Fibroblast of lung (primary cell): ENCODE measurements around the gene IBTK. TPM values are rescaled to one million over a fixed set of nuclear protein-coding genes. Genes with fewer than 3 reads are reported as not detected.
"Not testable (repeated sequence)": the region's sequence is repeated elsewhere in the genome, so short reads cannot be mapped to it uniquely, and the experiment has no call there.

Experiments used
- DNase-seq, 2 donors: peaks; one replicate each; pipeline versions ENCODE4 v3.0.0 to v3.0.0-alpha.2; 2010; ENCODE audit warnings: low read depth in 2 of 2
- H2AFZ ChIP-seq: 2 replicates; pipeline ENCODE4 v1.5.1; 2012; ENCODE audit warnings: low read length, control low read depth, inconsistent platforms
- H3K27ac ChIP-seq: 2 replicates; pipeline ENCODE4 v1.5.1; 2011; ENCODE audit warnings: low read length, control low read depth; ENCODE audit not compliant: insufficient read depth
- H3K27me3 ChIP-seq: 2 replicates; pipeline ENCODE4 v1.5.1; 2011; ENCODE audit warnings: mild to moderate bottlenecking, low read length; ENCODE audit not compliant: control insufficient read depth, insufficient read depth
- H3K36me3 ChIP-seq: 2 replicates; pipeline ENCODE4 v1.5.1; 2011; ENCODE audit warnings: low read length; ENCODE audit not compliant: control insufficient read depth, insufficient read depth
- H3K4me1 ChIP-seq: 2 replicates; pipeline ENCODE4 v1.5.1; 2011; ENCODE audit warnings: low read length; ENCODE audit not compliant: control insufficient read depth, insufficient read depth; ENCODE audit errors: extremely low read depth
- H3K4me2 ChIP-seq: 2 replicates; pipeline ENCODE4 v1.5.1; 2011; ENCODE audit warnings: low read length, control low read depth; ENCODE audit not compliant: insufficient read depth; ENCODE audit errors: extremely low read depth
- H3K4me3 ChIP-seq, 4 experiments: fragments of 200-600 bp in 1 of 4; sonication (generic) in 1 of 4; replicated peaks in 1 of 4; 2 replicates each; pipeline ENCODE4 v1.5.1; 2011 to 2016; ENCODE audit warnings: low read length in 4 of 4, low read depth in 3 of 4, mild to moderate bottlenecking in 3 of 4, control low read depth in 2 of 4, inconsistent platforms in 1 of 4, mixed read lengths in 1 of 4; ENCODE audit not compliant: insufficient read depth in 1 of 4; ENCODE audit errors: control extremely low read depth in 1 of 4
- H3K79me2 ChIP-seq: 2 replicates; pipeline ENCODE4 v1.5.1; 2012; ENCODE audit warnings: mild to moderate bottlenecking, low read length, inconsistent platforms; ENCODE audit not compliant: control insufficient read depth, insufficient read depth
- H3K9ac ChIP-seq: 2 replicates; pipeline ENCODE4 v1.5.1; 2011; ENCODE audit warnings: mild to moderate bottlenecking, low read length, control low read depth; ENCODE audit not compliant: insufficient read depth
- H3K9me3 ChIP-seq: 2 replicates; pipeline ENCODE4 v1.5.1; 2012; ENCODE audit warnings: low read depth, low read length; ENCODE audit not compliant: control insufficient read depth, insufficient read depth
- H4K20me1 ChIP-seq: 2 replicates; pipeline ENCODE4 v1.5.1; 2011; ENCODE audit warnings: low read length; ENCODE audit not compliant: control insufficient read depth, insufficient read depth; ENCODE audit errors: extremely low read depth
- EZH2 ChIP-seq: IDR thresholded peaks from 2 replicates; pipeline ENCODE4 v1.5.1; 2012; ENCODE audit warnings: low read length, control low read depth, mild to moderate bottlenecking; ENCODE audit errors: missing control alignments
- polyA plus RNA-seq, 2 donors: library from polyadenylated mRNA; depleted of rRNA in 1 of 2; stranded (reverse) in 1 of 2; unstranded in 1 of 2; fragments of >200 nt; gene quantifications; 2 replicates each; pipeline ENCODE4 v1.2.1, GENCODE V29; 2011 to 2012; ENCODE audit warnings: missing spikeins in 1 of 2
- total RNA-seq: library from RNA; depleted of rRNA; stranded (reverse); fragments of >200 nt; gene quantifications from 2 replicates; pipeline ENCODE4 v1.2.1, GENCODE V29; 2014
- TF ChIP-seq, protein P1 (sequence below), 2 donors: IDR thresholded peaks in 1 of 2; conservative IDR thresholded peaks in 1 of 2; 1 replicate in 1 of 2; 2 replicates in 1 of 2; pipeline ENCODE4 v1.5.1; 2011 to 2012; ENCODE audit warnings: low read length in 2 of 2, control low read depth in 1 of 2, inconsistent platforms in 1 of 2, low read depth in 1 of 2, mild to moderate bottlenecking in 1 of 2

IBTK gene
- total and polyA plus RNA-seq, 2 donors (not counting 1 experiment from before 2014, with no cell fraction given): 36.0 to 66.9 TPM

DNA sequence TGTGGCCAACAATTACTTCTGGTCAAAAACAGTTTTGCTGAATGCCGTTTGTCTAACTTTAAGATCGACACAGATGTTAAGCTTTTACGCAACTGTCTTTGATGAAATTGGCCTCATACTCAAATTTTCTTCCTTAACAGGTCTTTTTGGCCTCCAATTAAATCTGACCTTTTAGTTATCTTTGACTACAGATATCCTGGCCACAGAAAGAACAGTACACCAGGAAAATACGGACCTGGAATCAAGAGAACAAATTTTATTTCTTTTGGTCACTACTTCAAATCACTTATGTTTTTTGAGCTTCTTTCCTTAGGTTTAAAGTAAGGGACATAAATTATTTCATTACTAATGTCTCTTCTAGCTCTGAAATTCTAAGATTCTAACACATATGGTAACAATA is 49.8 kb downstream of the IBTK start:
- H3K36me3 ChIP-seq: peaks cover 11% of the 10 kb centered on the region
- H3K4me1 ChIP-seq: no peaks in the 10 kb centered on the region
- H3K4me2 ChIP-seq: no peak overlapping the region
- no peak overlapping the region for H3K27ac ChIP-seq
- H2AFZ ChIP-seq: no peak overlapping the region
- DNase-seq: no peak
- no peak for TF ChIP-seq EZH2
- TF ChIP-seq, protein P1, sequence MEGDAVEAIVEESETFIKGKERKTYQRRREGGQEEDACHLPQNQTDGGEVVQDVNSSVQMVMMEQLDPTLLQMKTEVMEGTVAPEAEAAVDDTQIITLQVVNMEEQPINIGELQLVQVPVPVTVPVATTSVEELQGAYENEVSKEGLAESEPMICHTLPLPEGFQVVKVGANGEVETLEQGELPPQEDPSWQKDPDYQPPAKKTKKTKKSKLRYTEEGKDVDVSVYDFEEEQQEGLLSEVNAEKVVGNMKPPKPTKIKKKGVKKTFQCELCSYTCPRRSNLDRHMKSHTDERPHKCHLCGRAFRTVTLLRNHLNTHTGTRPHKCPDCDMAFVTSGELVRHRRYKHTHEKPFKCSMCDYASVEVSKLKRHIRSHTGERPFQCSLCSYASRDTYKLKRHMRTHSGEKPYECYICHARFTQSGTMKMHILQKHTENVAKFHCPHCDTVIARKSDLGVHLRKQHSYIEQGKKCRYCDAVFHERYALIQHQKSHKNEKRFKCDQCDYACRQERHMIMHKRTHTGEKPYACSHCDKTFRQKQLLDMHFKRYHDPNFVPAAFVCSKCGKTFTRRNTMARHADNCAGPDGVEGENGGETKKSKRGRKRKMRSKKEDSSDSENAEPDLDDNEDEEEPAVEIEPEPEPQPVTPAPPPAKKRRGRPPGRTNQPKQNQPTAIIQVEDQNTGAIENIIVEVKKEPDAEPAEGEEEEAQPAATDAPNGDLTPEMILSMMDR (conservative IDR thresholded peaks at IDR 0.05 in 1 of 2, IDR thresholded peaks at IDR 0.05 in 1 of 2; ENCODE audit: low read depth in 1 of 2, low read length in 2 of 2): no peak
- no peak overlapping the region for H3K9ac ChIP-seq
- no peak overlapping the region for H3K4me3 ChIP-seq
- H3K9me3 ChIP-seq: no peaks in the 10 kb centered on the region
- no peaks in the 10 kb centered on the region for H3K79me2 ChIP-seq
- no peaks in the 10 kb centered on the region for H4K20me1 ChIP-seq
- no peaks in the 10 kb centered on the region for H3K27me3 ChIP-seq

DNA sequence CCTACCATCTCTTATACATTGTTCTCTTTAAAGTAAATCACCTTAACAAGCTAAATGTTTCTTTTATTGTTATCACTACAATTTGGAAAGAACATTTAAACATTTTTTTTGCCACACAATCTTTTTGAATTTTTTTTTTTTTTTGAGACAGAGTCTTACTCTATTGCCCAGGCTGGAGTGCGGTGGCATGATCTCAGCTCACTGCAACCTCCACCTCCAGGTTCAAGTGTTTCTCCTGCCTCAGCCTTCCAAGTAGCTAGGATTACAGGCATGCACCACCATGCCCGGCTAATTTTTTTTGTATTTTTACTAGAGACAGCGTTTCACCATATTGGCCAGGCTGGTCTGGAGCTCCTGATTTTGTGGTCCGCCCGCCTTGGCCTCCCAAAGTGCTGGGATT is 50.3 kb downstream of the IBTK start:
- H3K4me3 ChIP-seq, H3K4me2 ChIP-seq, H3K27me3 ChIP-seq, H4K20me1 ChIP-seq, H3K9me3 ChIP-seq, H3K4me1 ChIP-seq, H3K79me2 ChIP-seq, H3K9ac ChIP-seq, H3K27ac ChIP-seq, H2AFZ ChIP-seq, DNase-seq: not testable (repeated sequence)
- H3K36me3 ChIP-seq: peaks cover 11% of the 10 kb centered on the region

DNA sequence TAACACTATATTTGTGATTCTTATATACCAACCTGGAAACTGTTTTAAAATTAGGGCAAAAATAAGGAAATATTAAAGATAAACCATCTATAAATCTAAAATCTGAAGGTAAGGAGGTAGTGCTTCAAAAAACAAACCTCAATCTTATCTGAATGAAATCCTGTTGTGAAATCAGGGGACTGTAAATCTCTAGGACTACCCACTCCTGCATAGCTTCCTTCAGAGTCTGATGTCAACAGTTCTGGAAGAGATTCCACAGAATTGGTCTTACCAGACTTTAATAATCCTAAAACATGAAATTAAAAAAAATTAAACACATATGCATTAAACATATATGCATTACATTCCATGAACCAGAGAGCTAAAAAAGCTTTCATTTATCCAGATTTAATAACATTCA is 51.4 kb downstream of the IBTK start:
- H3K9ac ChIP-seq: no peak overlapping the region
- peaks cover 10% of the 10 kb centered on the region for H3K36me3 ChIP-seq
- H3K9me3 ChIP-seq: no peaks in the 10 kb centered on the region
- H3K4me1 ChIP-seq: no peaks in the 10 kb centered on the region
- no peaks in the 10 kb centered on the region for H3K27me3 ChIP-seq
- no peaks in the 10 kb centered on the region for H4K20me1 ChIP-seq
- no peak for DNase-seq
- no peaks in the 10 kb centered on the region for H3K79me2 ChIP-seq
- H3K4me2 ChIP-seq: no peak overlapping the region
- no peak overlapping the region for H3K4me3 ChIP-seq
- H2AFZ ChIP-seq: no peak overlapping the region
- H3K27ac ChIP-seq: no peak overlapping the region
- TF ChIP-seq EZH2: no peak
- TF ChIP-seq, protein P1 (conservative IDR thresholded peaks at IDR 0.05 in 1 of 2, IDR thresholded peaks at IDR 0.05 in 1 of 2; ENCODE audit: low read depth in 1 of 2, low read length in 2 of 2): no peak
